CD4-positive, alpha-beta T cell (primary cell): ENCODE measurements around the gene DGUOK. TPM values are rescaled to one million over a fixed set of nuclear protein-coding genes. Genes with fewer than 3 reads are reported as not detected.
A peak's percentile ranks its signal among the peaks of the same experiment; 100 is the strongest.

Experiments used
- ATAC-seq: fragments of 200-7000 bp; cut with Tn5 transposase; one replicate; pipeline ENCODE4 v1.10.0; 2022; ENCODE audit warnings: mild to moderate bottlenecking; ENCODE audit not compliant: poor library complexity
- CTCF ChIA-PET: fragments of 350-600 bp; sonication (Branson Sonifier 250); formaldehyde crosslinking; loops from one replicate; lab custom pipeline; 2021; ENCODE audit warnings: antibody characterized with exemption, inconsistent platforms; lab: Charles Lee
- POLR2A ChIA-PET: fragments of 350-600 bp; sonication (Branson Sonifier 250); formaldehyde crosslinking; loops from one replicate; lab custom pipeline; 2021; ENCODE audit warnings: antibody characterized with exemption, inconsistent platforms; lab: Charles Lee
- DNase-seq, 14 experiments: peaks; one replicate each; pipeline ENCODE4 v3.0.0-alpha.2; 2013 to 2020; ENCODE audit warnings: mixed read lengths in 2 of 14
- H3K27ac ChIP-seq, 2 donors: one replicate each; pipeline versions ENCODE4 v1.5.1 to v1.7.0; 2013; ENCODE audit warnings: low read length in 2 of 2, low read depth in 1 of 2, mild to moderate bottlenecking in 1 of 2
- H3K27me3 ChIP-seq, 2 experiments: 1 replicate in 1 of 2; 2 replicates in 1 of 2; pipeline versions ENCODE4 v1.6.1 to v1.7.0; 2013; ENCODE audit warnings: low read length in 2 of 2, control low read depth in 1 of 2, mild to moderate bottlenecking in 1 of 2, moderate library complexity in 1 of 2; ENCODE audit not compliant: insufficient read depth in 2 of 2, control insufficient read depth in 1 of 2
- H3K36me3 ChIP-seq: one replicate; pipeline ENCODE4 v1.6.1; 2013; ENCODE audit warnings: low read length, control low read depth; ENCODE audit not compliant: insufficient read depth
- H3K4me1 ChIP-seq: one replicate; pipeline ENCODE4 v1.6.1; 2013; ENCODE audit warnings: low read length, control low read depth; ENCODE audit not compliant: insufficient read depth
- H3K4me3 ChIP-seq: one replicate; pipeline ENCODE4 v1.5.1; 2013; ENCODE audit warnings: mild to moderate bottlenecking, low read length, moderate library complexity
- H3K9me3 ChIP-seq, 2 experiments: 1 replicate in 1 of 2; 2 replicates in 1 of 2; pipeline versions ENCODE4 v1.6.1 to v1.7.0; 2013; ENCODE audit warnings: low read length in 2 of 2, mild to moderate bottlenecking in 2 of 2, control low read depth in 1 of 2, moderate library complexity in 1 of 2; ENCODE audit not compliant: control insufficient read depth in 1 of 2, insufficient read depth in 1 of 2
- H3K27ac Mint-ChIP-seq: one replicate; pipeline ENCODE4 v1.8.0; 2020; ENCODE audit warnings: mixed read lengths
- H3K27me3 Mint-ChIP-seq: one replicate; pipeline ENCODE4 v1.8.0; 2021; ENCODE audit warnings: mixed read lengths
- H3K36me3 Mint-ChIP-seq: one replicate; pipeline ENCODE4 v1.8.0; 2021; ENCODE audit warnings: low read depth, mixed read lengths
- H3K4me1 Mint-ChIP-seq: one replicate; pipeline ENCODE4 v1.8.0; 2021; ENCODE audit warnings: low read depth, mixed read lengths
- H3K4me3 Mint-ChIP-seq: one replicate; pipeline ENCODE4 v1.8.0; 2020; ENCODE audit warnings: mild to moderate bottlenecking, mixed read lengths
- H3K9me3 Mint-ChIP-seq: one replicate; pipeline ENCODE4 v1.8.0; 2020; ENCODE audit warnings: mixed read lengths
- intact Hi-C, 2 experiments: fragments of 100-400 bp; cut with DNase I in 1 of 2; cut with micrococcal nuclease in 1 of 2; formaldehyde crosslinking; loops; one replicate each; pipeline versions ENCODE4 v1.15.1 to v1.9.0; 2023 to 2025; cut with DNase I, micrococcal nuclease
- total RNA-seq, 174 experiments: library from RNA in 2 of 174; stranded (reverse) in 2 of 174; gene quantifications; one replicate each; pipeline ENCODE4 v1.2.3 and lab custom pipeline; 2021 to 2026
- TF ChIP-seq, protein P1 (sequence below): fragments of 200-600 bp; IDR thresholded peaks from one replicate; pipeline ENCODE4 v1.8.0; 2022; ENCODE audit warnings: antibody characterized with exemption, mild to moderate bottlenecking

DGUOK gene
- total RNA-seq, 2 experiments from 2014 or later, result 30.5 to 32.0 TPM

- Histone ChIP-seq H3K9me3 (no peaks in the 10 kb centered on the region), H3K27ac (peak overlapping the region; percentile 97), H3K4me1 (peaks cover 38% of the 10 kb centered on the region), H3K27me3 (no peaks in the 10 kb centered on the region), H3K36me3 (peaks cover 7% of the 10 kb centered on the region), H3K4me3 (peak overlapping the region; percentile 78)
- Mint-ChIP-seq H3K9me3 (no peaks in the 10 kb centered on the region), H3K36me3 (peaks cover 29% of the 10 kb centered on the region), H3K27me3 (no peaks in the 10 kb centered on the region), H3K4me1 (peaks cover 46% of the 10 kb centered on the region), H3K4me3 (peak overlapping the region; percentile 63), H3K27ac (peak overlapping the region; percentile 98)
- DNase-seq (peak in 1 of 14 experiments; percentile 36), ATAC-seq (no peak)
- ChIA-PET CTCF (no interaction called here), POLR2A (interaction anchor here (1.5 kb wide), 2 partner anchors 54 to 76 kb away, joined by 6 to 15 read pairs; no protein-coding TSS in a partner anchor)
- TF ChIP-seq, protein P1, sequence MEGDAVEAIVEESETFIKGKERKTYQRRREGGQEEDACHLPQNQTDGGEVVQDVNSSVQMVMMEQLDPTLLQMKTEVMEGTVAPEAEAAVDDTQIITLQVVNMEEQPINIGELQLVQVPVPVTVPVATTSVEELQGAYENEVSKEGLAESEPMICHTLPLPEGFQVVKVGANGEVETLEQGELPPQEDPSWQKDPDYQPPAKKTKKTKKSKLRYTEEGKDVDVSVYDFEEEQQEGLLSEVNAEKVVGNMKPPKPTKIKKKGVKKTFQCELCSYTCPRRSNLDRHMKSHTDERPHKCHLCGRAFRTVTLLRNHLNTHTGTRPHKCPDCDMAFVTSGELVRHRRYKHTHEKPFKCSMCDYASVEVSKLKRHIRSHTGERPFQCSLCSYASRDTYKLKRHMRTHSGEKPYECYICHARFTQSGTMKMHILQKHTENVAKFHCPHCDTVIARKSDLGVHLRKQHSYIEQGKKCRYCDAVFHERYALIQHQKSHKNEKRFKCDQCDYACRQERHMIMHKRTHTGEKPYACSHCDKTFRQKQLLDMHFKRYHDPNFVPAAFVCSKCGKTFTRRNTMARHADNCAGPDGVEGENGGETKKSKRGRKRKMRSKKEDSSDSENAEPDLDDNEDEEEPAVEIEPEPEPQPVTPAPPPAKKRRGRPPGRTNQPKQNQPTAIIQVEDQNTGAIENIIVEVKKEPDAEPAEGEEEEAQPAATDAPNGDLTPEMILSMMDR, result no peak
- intact Hi-C loops, result loop anchor here (1.0 to 10.0 kb wide), 9 partner anchors 13 to 191 kb away; partner anchors contain the start of genes STAMBP (in 1 of the 2) and TPRKB (in 1 of the 2)
Observed at GRCh38 chr2:73925853-73926492, 707 bp upstream of the DGUOK start.

DNA sequence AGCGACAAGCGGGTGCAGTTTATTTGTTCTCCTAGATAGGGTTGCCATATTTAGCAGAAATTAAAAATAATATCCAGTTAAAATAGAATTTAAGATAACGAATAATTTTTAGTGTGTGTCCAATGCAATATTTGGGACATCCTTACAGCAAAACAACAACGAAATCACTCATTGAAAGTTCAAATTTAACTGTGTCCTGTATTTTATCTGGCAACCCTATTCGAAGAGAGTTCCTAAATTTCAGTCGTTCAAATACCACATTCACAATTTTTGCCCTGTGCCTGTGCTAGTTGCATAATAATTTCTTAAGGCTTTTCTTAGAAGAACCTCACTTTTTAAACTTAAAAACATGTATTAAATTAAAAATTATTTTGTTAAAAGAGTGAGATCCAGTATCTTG lies 664 bp downstream of the DGUOK start:
- TF ChIP-seq, protein P1, result no peak
- peak overlapping the region; percentile 83 for H3K4me3 Mint-ChIP-seq
- peak overlapping the region; percentile 98 for H3K27ac Mint-ChIP-seq
- DNase-seq (no peak), ATAC-seq (no peak)
- H3K4me1 ChIP-seq, result peaks cover 52% of the 10 kb centered on the region
- ChIA-PET CTCF (interaction anchor here (0.8 to 0.9 kb wide), 2 partner anchors 19 to 59 kb away, joined by 3 read pairs; no protein-coding TSS in a partner anchor), POLR2A (interaction anchor here (0.6 to 1.9 kb wide), 22 partner anchors 10 to 531 kb away, joined by 3 to 22 read pairs (median 6); partner anchors contain the start of genes MOB1A, STAMBP, TET3 and WBP1)
- intact Hi-C loops, result loop anchor here (5.0 to 10.0 kb wide), 5 partner anchors 60 to 190 kb away; partner anchors contain the start of genes STAMBP (in 1 of the 2) and TPRKB (in 1 of the 2)
- H3K36me3 Mint-ChIP-seq, result peaks cover 41% of the 10 kb centered on the region
- H3K36me3 ChIP-seq, result peaks cover 12% of the 10 kb centered on the region
- H3K27ac ChIP-seq, result peak overlapping the region; percentile 97
- H3K9me3 ChIP-seq, result no peaks in the 10 kb centered on the region
- peaks cover 59% of the 10 kb centered on the region for H3K4me1 Mint-ChIP-seq
- no peaks in the 10 kb centered on the region for H3K9me3 Mint-ChIP-seq
- H3K4me3 ChIP-seq, result peak overlapping the region; percentile 78
- no peaks in the 10 kb centered on the region for H3K27me3 ChIP-seq
- H3K27me3 Mint-ChIP-seq, result no peaks in the 10 kb centered on the region

GRCh38 chr2:73928963-73929347 lies 2.3 kb downstream of the DGUOK start:
- Histone ChIP-seq H3K36me3 (peaks cover 22% of the 10 kb centered on the region), H3K27ac (no peak overlapping the region), H3K9me3 (no peaks in the 10 kb centered on the region), H3K4me3 (no peak overlapping the region), H3K27me3 (no peaks in the 10 kb centered on the region), H3K4me1 (peaks cover 55% of the 10 kb centered on the region)
- Mint-ChIP-seq H3K27ac (peak overlapping the region; percentile 84), H3K9me3 (no peaks in the 10 kb centered on the region), H3K4me1 (peaks cover 76% of the 10 kb centered on the region), H3K4me3 (peak overlapping the region; percentile 76), H3K36me3 (peaks cover 57% of the 10 kb centered on the region), H3K27me3 (no peaks in the 10 kb centered on the region)
- ATAC-seq, result no peak
- intact Hi-C loops, result loop anchor here (5.0 to 10.0 kb wide), 5 partner anchors 58 to 192 kb away; partner anchors contain the start of genes STAMBP (in 1 of the 2) and TPRKB (in 1 of the 2)
- CTCF ChIA-PET, result no interaction called here
- TF ChIP-seq, protein P1, result no peak
- peak in 2 of 14 experiments; percentile 22 to 31 for DNase-seq
- POLR2A ChIA-PET, result no interaction called here
